ENCODE measurements around the gene PA2G4.
"Not testable (repeated sequence)": the region's sequence is repeated elsewhere in the genome, so short reads cannot be mapped to it uniquely, and the experiment has no call there.

PA2G4 gene

GRCh38 chr12:56104109-56104814 is at the start of gene PA2G4:
Gene PA2G4 (plus strand): TSS chr12:56104559. CDS start chr12:56104738, 179 bp downstream.
- DNase-seq: peak; percentile 95

- DNase-seq: not testable (repeated sequence)
Observed at GRCh38 chr12:56059964-56060363, 44.4 kb upstream of the PA2G4 start.

- DNase-seq: no peak
Observed at GRCh38 chr12:56061982-56062381, 42.4 kb upstream of the PA2G4 start.

GRCh38 chr12:56062996-56063395 is 41.4 kb upstream of the PA2G4 start:
- no peak for DNase-seq

- no peak for DNase-seq
Observed at GRCh38 chr12:56071648-56072047, 32.7 kb upstream of the PA2G4 start.

GRCh38 chr12:56074396-56074795 is 30.0 kb upstream of the PA2G4 start:
- DNase-seq: no peak

- not testable (repeated sequence) for DNase-seq
Observed at GRCh38 chr12:56077966-56078365, 26.4 kb upstream of the PA2G4 start.

GRCh38 chr12:56078427-56078826 is 25.9 kb upstream of the PA2G4 start:
- DNase-seq: no peak

- DNase-seq: peak; percentile 44
Observed at GRCh38 chr12:56078931-56079722, 25.2 kb upstream of the PA2G4 start.

GRCh38 chr12:56079723-56080555 is 24.4 kb upstream of the PA2G4 start, which contains the start of gene ERBB3:
Gene ERBB3 (plus strand): TSS chr12:56080165. CDS start chr12:56080301, 136 bp downstream.
- peak; percentile 24 for DNase-seq

GRCh38 chr12:56080556-56081138 is 23.7 kb upstream of the PA2G4 start:
- no peak for DNase-seq

GRCh38 chr12:56081393-56082347 is 22.7 kb upstream of the PA2G4 start:
- no peak for DNase-seq

- no peak for DNase-seq
Observed at GRCh38 chr12:56082382-56082781, 22.0 kb upstream of the PA2G4 start.

GRCh38 chr12:56082967-56083366 is 21.4 kb upstream of the PA2G4 start:
- DNase-seq: no peak

- DNase-seq: no peak
Observed at GRCh38 chr12:56084958-56085543, 19.3 kb upstream of the PA2G4 start.

- no peak for DNase-seq
Observed at GRCh38 chr12:56086096-56086495, 18.3 kb upstream of the PA2G4 start.

- no peak for DNase-seq
Observed at GRCh38 chr12:56086608-56087007, 17.8 kb upstream of the PA2G4 start.

- no peak for DNase-seq
Observed at GRCh38 chr12:56087220-56087619, 17.1 kb upstream of the PA2G4 start.

- DNase-seq: no peak
Observed at GRCh38 chr12:56097738-56098137, 6.6 kb upstream of the PA2G4 start.

- DNase-seq: no peak
Observed at GRCh38 chr12:56098592-56098991, 5.8 kb upstream of the PA2G4 start.

- DNase-seq: no peak
Observed at GRCh38 chr12:56099787-56100186, 4.6 kb upstream of the PA2G4 start.
